ENCODE data around the gene PDCD5.
"Not testable (repeated sequence)": the region's sequence is repeated elsewhere in the genome, so short reads cannot be mapped to it uniquely, and the experiment has no call there.

The PDCD5 gene

GRCh38 chr19:32555786-32556185 lies 25.2 kb upstream of the PDCD5 start:
- no peaks in the 10 kb centered on the region for H3K27me3 ChIP-seq (ENCODE audit: insufficient read depth, low read length)
- 91% methylated on average over 1 of the region's 1 CpG for WGBS

GRCh38 chr19:32558607-32559228 lies 22.3 kb upstream of the PDCD5 start:
- H3K36me3 ChIP-seq (ENCODE audit: insufficient read depth, low read length): no peaks in the 10 kb centered on the region
- H3K9ac ChIP-seq (ENCODE audit: low read depth, low read length): no peak overlapping the region
- no peak overlapping the region for H3K27ac ChIP-seq (ENCODE audit: low read depth, low read length)
- no peaks in the 10 kb centered on the region for H3K9me3 ChIP-seq (ENCODE audit: insufficient read depth, low read depth, low read length)
- WGBS: 78% methylated on average over 10 of the region's 10 CpGs
- no peaks in the 10 kb centered on the region for H3K27me3 ChIP-seq (ENCODE audit: insufficient read depth, low read length)
- H3K4me1 ChIP-seq (ENCODE audit: insufficient read depth, low read length): no peaks in the 10 kb centered on the region
- no peak overlapping the region for H3K4me3 ChIP-seq (ENCODE audit: low read length)

More at GRCh38 chr19:32555786-32556185, 25.2 kb upstream of the PDCD5 start:
- Histone ChIP-seq H3K9ac (ENCODE audit: low read depth, low read length) (no peak overlapping the region), H3K4me1 (ENCODE audit: insufficient read depth, low read length) (no peaks in the 10 kb centered on the region), H3K9me3 (ENCODE audit: insufficient read depth, low read depth, low read length) (no peaks in the 10 kb centered on the region), H3K27ac (ENCODE audit: low read depth, low read length) (no peak overlapping the region), H3K4me3 (ENCODE audit: low read length) (no peak overlapping the region), H3K36me3 (ENCODE audit: insufficient read depth, low read length) (no peaks in the 10 kb centered on the region)

- H3K4me3 ChIP-seq (ENCODE audit: low read length): no peak overlapping the region
- no peak overlapping the region for H3K27ac ChIP-seq (ENCODE audit: low read depth, low read length)
- H3K36me3 ChIP-seq (ENCODE audit: insufficient read depth, low read length): no peaks in the 10 kb centered on the region
- WGBS: 94% methylated on average over 9 of the region's 9 CpGs
- no peaks in the 10 kb centered on the region for H3K9me3 ChIP-seq (ENCODE audit: insufficient read depth, low read depth, low read length)
- H3K27me3 ChIP-seq (ENCODE audit: insufficient read depth, low read length): no peaks in the 10 kb centered on the region
- H3K4me1 ChIP-seq (ENCODE audit: insufficient read depth, low read length): no peaks in the 10 kb centered on the region
- H3K9ac ChIP-seq (ENCODE audit: low read depth, low read length): no peak overlapping the region
Measured at GRCh38 chr19:32563761-32564160, 17.2 kb upstream of the PDCD5 start.

GRCh38 chr19:32566246-32566830 lies 14.7 kb upstream of the PDCD5 start:
- Histone ChIP-seq H3K4me3 (ENCODE audit: low read length) (no peak overlapping the region), H3K27ac (ENCODE audit: low read depth, low read length) (no peak overlapping the region), H3K9me3 (ENCODE audit: insufficient read depth, low read depth, low read length) (no peaks in the 10 kb centered on the region), H3K36me3 (ENCODE audit: insufficient read depth, low read length) (no peaks in the 10 kb centered on the region), H3K27me3 (ENCODE audit: insufficient read depth, low read length) (no peaks in the 10 kb centered on the region), H3K4me1 (ENCODE audit: insufficient read depth, low read length) (no peaks in the 10 kb centered on the region), H3K9ac (ENCODE audit: low read depth, low read length) (no peak overlapping the region)
- WGBS: 93% methylated on average over 5 of the region's 5 CpGs

- WGBS: 95% methylated on average over 9 of the region's 9 CpGs
- no peaks in the 10 kb centered on the region for H3K27me3 ChIP-seq (ENCODE audit: insufficient read depth, low read length)
- no peak overlapping the region for H3K27ac ChIP-seq (ENCODE audit: low read depth, low read length)
- no peaks in the 10 kb centered on the region for H3K4me1 ChIP-seq (ENCODE audit: insufficient read depth, low read length)
- H3K9me3 ChIP-seq (ENCODE audit: insufficient read depth, low read depth, low read length): no peaks in the 10 kb centered on the region
- H3K9ac ChIP-seq (ENCODE audit: low read depth, low read length): no peak overlapping the region
- no peak overlapping the region for H3K4me3 ChIP-seq (ENCODE audit: low read length)
- no peaks in the 10 kb centered on the region for H3K36me3 ChIP-seq (ENCODE audit: insufficient read depth, low read length)
Measured at GRCh38 chr19:32567486-32567885, 13.5 kb upstream of the PDCD5 start.

- Histone ChIP-seq H3K4me1 (ENCODE audit: insufficient read depth, low read length) (no peaks in the 10 kb centered on the region), H3K27ac (ENCODE audit: low read depth, low read length) (no peak overlapping the region), H3K4me3 (ENCODE audit: low read length) (no peak overlapping the region), H3K36me3 (ENCODE audit: insufficient read depth, low read length) (no peaks in the 10 kb centered on the region), H3K9ac (ENCODE audit: low read depth, low read length) (no peak overlapping the region), H3K27me3 (ENCODE audit: insufficient read depth, low read length) (no peaks in the 10 kb centered on the region), H3K9me3 (ENCODE audit: insufficient read depth, low read depth, low read length) (no peaks in the 10 kb centered on the region)
- WGBS: 66% methylated on average over 15 of the region's 15 CpGs
Measured at GRCh38 chr19:32570081-32570785, 10.8 kb upstream of the PDCD5 start.

- not testable (repeated sequence) for H3K9me3 ChIP-seq (ENCODE audit: insufficient read depth, low read depth, low read length); H3K9ac ChIP-seq (ENCODE audit: low read depth, low read length); H3K4me3 ChIP-seq (ENCODE audit: low read length); H3K36me3 ChIP-seq (ENCODE audit: insufficient read depth, low read length); H3K27me3 ChIP-seq (ENCODE audit: insufficient read depth, low read length); H3K4me1 ChIP-seq (ENCODE audit: insufficient read depth, low read length); H3K27ac ChIP-seq (ENCODE audit: low read depth, low read length)
- WGBS: 94% methylated on average over 19 of the region's 36 CpGs
Measured at GRCh38 chr19:32571471-32572075, 9.4 kb upstream of the PDCD5 start.

- 94% methylated on average over 21 of the region's 21 CpGs for WGBS
- not testable (repeated sequence) for H3K36me3 ChIP-seq (ENCODE audit: insufficient read depth, low read length); H3K27ac ChIP-seq (ENCODE audit: low read depth, low read length); H3K9ac ChIP-seq (ENCODE audit: low read depth, low read length); H3K4me1 ChIP-seq (ENCODE audit: insufficient read depth, low read length); H3K27me3 ChIP-seq (ENCODE audit: insufficient read depth, low read length); H3K4me3 ChIP-seq (ENCODE audit: low read length); H3K9me3 ChIP-seq (ENCODE audit: insufficient read depth, low read depth, low read length)
Measured at GRCh38 chr19:32572700-32573491, 8.1 kb upstream of the PDCD5 start.

GRCh38 chr19:32573492-32573794 lies 7.5 kb upstream of the PDCD5 start:
- H3K27ac ChIP-seq (ENCODE audit: low read depth, low read length): no peak overlapping the region
- H3K9ac ChIP-seq (ENCODE audit: low read depth, low read length): no peak overlapping the region
- H3K9me3 ChIP-seq (ENCODE audit: insufficient read depth, low read depth, low read length): no peaks in the 10 kb centered on the region
- no peaks in the 10 kb centered on the region for H3K4me1 ChIP-seq (ENCODE audit: insufficient read depth, low read length)
- WGBS: 81% methylated on average over 3 of the region's 3 CpGs
- no peak overlapping the region for H3K4me3 ChIP-seq (ENCODE audit: low read length)
- peaks cover 5% of the 10 kb centered on the region; the same call in 1 of the 2 replicates for H3K27me3 ChIP-seq (ENCODE audit: insufficient read depth, low read length)
- H3K36me3 ChIP-seq (ENCODE audit: insufficient read depth, low read length): no peaks in the 10 kb centered on the region

- Histone ChIP-seq H3K4me3 (ENCODE audit: low read length) (no peak overlapping the region), H3K27ac (ENCODE audit: low read depth, low read length) (no peak overlapping the region), H3K4me1 (ENCODE audit: insufficient read depth, low read length) (no peaks in the 10 kb centered on the region), H3K27me3 (ENCODE audit: insufficient read depth, low read length) (peaks cover 18% of the 10 kb centered on the region), H3K36me3 (ENCODE audit: insufficient read depth, low read length) (no peaks in the 10 kb centered on the region), H3K9me3 (ENCODE audit: insufficient read depth, low read depth, low read length) (no peaks in the 10 kb centered on the region), H3K9ac (ENCODE audit: low read depth, low read length) (no peak overlapping the region)
- WGBS: 92% methylated on average over 1 of the region's 1 CpG
Measured at GRCh38 chr19:32576790-32577189, 4.2 kb upstream of the PDCD5 start.

Data from HUES64 (cell line).